Measurements from ENCODE around the gene TUBD1. TPM values are rescaled to one million over a fixed set of nuclear protein-coding genes. Genes with fewer than 3 reads are reported as not detected.
A peak's percentile ranks its signal among the peaks of the same experiment; 100 is the strongest.
"Not testable (repeated sequence)": the region's sequence is repeated elsewhere in the genome, so short reads cannot be mapped to it uniquely, and the experiment has no call there.

The TUBD1 gene
- total RNA-seq, 2 experiments from 2014 or later, result 15.2 to 15.4 TPM

DNA sequence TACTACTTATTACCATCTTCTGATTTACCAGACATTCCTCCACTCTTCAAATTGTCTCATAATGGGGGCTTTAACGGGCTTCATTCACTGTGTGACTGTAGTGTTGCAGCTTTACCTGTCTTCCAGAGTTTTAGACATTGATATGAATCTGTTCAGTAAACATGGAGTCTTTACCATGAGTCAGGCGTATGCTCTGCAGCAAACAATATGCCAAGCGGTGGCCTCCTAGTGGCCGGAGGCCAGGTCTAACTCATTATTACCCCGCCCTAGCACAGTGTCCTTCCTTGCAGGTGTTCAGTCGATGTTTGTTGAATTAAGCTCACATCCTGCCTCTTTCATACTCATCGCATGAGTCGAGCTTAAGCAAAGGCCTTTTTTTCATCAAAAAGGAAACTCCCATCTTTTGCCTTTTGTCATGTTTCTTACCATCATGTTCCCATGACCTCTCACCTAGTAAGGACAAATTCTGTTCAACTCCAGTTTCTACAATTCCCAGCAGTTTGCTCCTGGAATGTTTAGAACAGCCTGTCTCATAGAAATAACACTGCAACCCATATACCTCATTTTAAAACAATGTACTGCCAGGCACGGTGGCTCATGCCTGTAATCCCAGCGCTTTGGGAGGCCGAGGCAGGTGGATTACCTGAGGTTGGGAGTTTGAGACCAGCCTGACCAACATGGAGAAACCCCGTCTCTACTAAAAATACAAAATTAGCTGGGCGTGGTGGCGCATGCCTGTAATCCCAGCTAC lies 39.4 kb downstream of the TUBD1 start:
- intact Hi-C loops (cut with micrococcal nuclease), result loop anchor here (1.0 to 2.0 kb wide), 3 partner anchors 8 to 147 kb away; partner anchors contain the start of genes PTRH2 and VMP1

DNA sequence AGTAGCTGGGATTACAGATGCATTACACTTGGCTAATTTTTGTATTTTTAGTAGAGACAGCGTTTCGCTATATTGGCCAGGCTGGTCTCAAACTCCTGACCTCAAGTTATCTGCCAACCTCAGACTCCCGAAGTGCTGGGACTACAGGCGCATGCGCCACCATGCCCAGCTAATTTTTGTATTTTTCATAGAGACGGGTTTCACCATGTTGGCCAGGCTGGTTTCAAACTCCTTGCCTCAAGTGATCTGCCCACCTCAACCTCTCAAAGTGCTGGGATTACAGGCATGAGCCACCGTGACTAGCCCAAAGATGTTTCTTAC lies 39.9 kb downstream of the TUBD1 start:
- DNase-seq; H3K4me3 Mint-ChIP-seq; H3K9me3 Mint-ChIP-seq; H3K27me3 Mint-ChIP-seq (ENCODE audit: low read depth); H3K36me3 Mint-ChIP-seq (ENCODE audit: low read depth): not testable (repeated sequence)
- intact Hi-C loops (cut with micrococcal nuclease), result loop anchor here (1.0 to 2.0 kb wide), 3 partner anchors 8 to 146 kb away; partner anchors contain the start of genes PTRH2 and VMP1
- Mint-ChIP-seq H3K4me1 (ENCODE audit: low read depth) (peaks cover 59% of the 10 kb centered on the region), H3K27ac (peak overlapping the region; percentile 77)
- CTCF ChIA-PET, result interaction anchor here (1.6 to 1.8 kb wide), 2 partner anchors 15 to 105 kb away, joined by 6 to 10 read pairs; no protein-coding TSS in a partner anchor

More for the DNA sequence above, 39.4 kb downstream of the TUBD1 start:
- Mint-ChIP-seq H3K36me3 (ENCODE audit: low read depth) (no peaks in the 10 kb centered on the region), H3K4me1 (ENCODE audit: low read depth) (peaks cover 57% of the 10 kb centered on the region), H3K27ac (peak overlapping the region; percentile 77), H3K4me3 (peak overlapping the region; percentile 4), H3K27me3 (ENCODE audit: low read depth) (no peaks in the 10 kb centered on the region), H3K9me3 (no peaks in the 10 kb centered on the region)
- DNase-seq, result peak; percentile 86
- CTCF ChIA-PET, result interaction anchor here (0.7 to 1.8 kb wide), 3 partner anchors 16 to 105 kb away, joined by 4 to 10 read pairs (median 6); no protein-coding TSS in a partner anchor

DNA sequence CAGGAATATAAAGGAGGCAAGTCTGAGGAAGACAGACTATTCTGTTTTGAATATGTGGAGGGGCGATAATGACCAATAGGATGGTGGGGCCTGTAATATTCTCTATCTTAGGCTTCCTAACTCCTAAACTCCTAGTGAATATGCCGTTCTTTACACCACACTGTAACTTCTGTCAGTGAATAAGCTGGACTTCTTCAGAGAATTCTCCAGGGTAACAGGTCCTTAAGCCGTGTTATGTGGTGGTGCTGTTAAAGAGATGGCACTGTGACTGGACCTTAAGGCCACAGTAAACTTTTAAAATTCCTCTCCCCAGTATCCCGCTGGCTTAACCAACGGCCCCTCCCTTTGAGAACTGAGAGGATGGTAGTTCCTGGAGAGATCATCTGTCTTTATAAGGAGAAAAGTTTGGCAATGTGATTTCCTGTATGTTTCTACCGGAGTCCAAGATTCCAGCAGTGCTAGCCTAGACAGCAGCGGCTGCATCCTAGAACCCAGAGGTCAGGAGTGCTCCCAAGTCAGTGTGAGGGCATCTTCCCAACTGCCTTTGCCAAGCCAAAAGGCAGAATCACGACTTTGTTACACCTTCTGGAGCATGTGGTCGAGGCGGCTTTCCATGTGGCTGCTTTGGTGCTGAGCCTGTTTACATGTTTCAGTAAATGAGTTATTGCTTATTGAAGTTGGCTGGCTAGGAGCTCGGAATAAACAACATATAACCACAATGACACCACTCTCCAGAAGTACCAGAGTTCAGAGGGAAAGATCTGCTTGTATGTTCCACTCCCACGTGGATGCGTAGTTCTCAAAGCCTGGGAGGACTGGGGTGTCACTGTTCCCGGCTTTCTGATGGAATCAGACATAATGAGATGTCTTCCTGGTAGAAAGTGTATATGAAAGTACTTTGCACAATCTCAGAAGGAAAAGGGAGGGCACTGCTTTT lies 41.0 kb downstream of the TUBD1 start:
- intact Hi-C loops (cut with micrococcal nuclease), result loop anchor here (2.0 kb wide), 1 partner anchor 145 kb away; the partner anchor contains the start of genes PTRH2 and VMP1
- no peak overlapping the region for H3K4me3 Mint-ChIP-seq
- no peak for DNase-seq
- CTCF ChIA-PET, result interaction anchor here (0.6 to 0.7 kb wide), 3 partner anchors 63 to 387 kb away, joined by 3 read pairs; no protein-coding TSS in a partner anchor
- no peaks in the 10 kb centered on the region for H3K36me3 Mint-ChIP-seq (ENCODE audit: low read depth)
- no peaks in the 10 kb centered on the region for H3K27me3 Mint-ChIP-seq (ENCODE audit: low read depth)
- no peaks in the 10 kb centered on the region for H3K9me3 Mint-ChIP-seq
- peaks cover 63% of the 10 kb centered on the region for H3K4me1 Mint-ChIP-seq (ENCODE audit: low read depth)
- peak overlapping the region; percentile 51 for H3K27ac Mint-ChIP-seq

DNA sequence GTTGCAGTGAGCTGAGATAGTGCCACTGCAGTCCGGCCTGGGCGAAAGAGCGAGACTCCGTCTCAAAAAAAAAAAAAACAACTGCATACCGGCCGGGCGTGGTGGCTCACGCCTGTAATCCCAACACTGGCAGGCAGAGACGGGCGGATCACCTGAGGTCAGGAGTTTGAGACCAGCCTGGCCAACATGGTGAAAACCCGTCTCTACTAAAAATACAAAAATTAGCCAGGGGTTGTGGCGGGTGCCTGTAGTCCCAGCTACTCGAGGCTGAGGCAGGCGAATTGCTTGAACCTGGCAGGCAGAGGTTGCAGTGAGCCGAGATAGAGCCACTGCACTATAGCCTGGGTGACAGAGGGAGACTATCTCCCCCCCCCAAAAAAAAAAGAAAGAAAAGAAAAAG lies 42.4 kb downstream of the TUBD1 start:
- H3K4me1 Mint-ChIP-seq (ENCODE audit: low read depth), result peaks cover 72% of the 10 kb centered on the region
- H3K4me3 Mint-ChIP-seq; H3K27ac Mint-ChIP-seq; DNase-seq; intact Hi-C loops (cut with micrococcal nuclease); H3K9me3 Mint-ChIP-seq; H3K27me3 Mint-ChIP-seq (ENCODE audit: low read depth); H3K36me3 Mint-ChIP-seq (ENCODE audit: low read depth): not testable (repeated sequence)
- CTCF ChIA-PET, result interaction anchor here (2.2 to 5.1 kb wide), 2 partner anchors 9 to 97 kb away, joined by 11 to 49 read pairs; no protein-coding TSS in a partner anchor

DNA sequence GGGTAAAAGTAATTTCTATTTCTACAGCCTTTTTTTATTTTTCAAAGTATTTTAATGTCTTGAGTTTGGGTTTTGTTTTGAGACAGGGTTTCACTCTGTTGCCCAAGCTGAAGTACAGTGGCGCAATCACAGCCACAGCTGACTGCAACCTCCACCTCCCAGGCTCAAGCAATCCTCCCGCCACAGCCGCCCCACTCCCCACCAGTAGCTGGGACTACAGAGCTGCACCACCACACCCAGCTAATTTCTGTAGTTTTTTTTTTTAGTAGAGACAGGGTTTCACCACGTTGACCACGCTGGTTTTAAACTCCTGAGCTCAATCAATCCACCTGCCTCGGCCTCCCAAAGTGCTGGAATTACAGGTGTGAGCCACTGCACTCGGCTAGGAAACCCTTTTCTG lies 44.0 kb downstream of the TUBD1 start:
- Mint-ChIP-seq H3K27ac (peak overlapping the region; percentile 88), H3K9me3 (no peaks in the 10 kb centered on the region), H3K36me3 (ENCODE audit: low read depth) (peaks cover under 1% of the 10 kb centered on the region), H3K27me3 (ENCODE audit: low read depth) (no peaks in the 10 kb centered on the region), H3K4me3 (peak overlapping the region; percentile 13), H3K4me1 (ENCODE audit: low read depth) (peaks cover 82% of the 10 kb centered on the region)
- CTCF ChIA-PET, result interaction anchor here (0.6 to 5.1 kb wide), 5 partner anchors 9 to 101 kb away, joined by 3 to 49 read pairs (median 8); no protein-coding TSS in a partner anchor
- intact Hi-C loops (cut with micrococcal nuclease), result loop anchor here (5.0 kb wide), 1 partner anchor 231 kb away; the partner anchor contains the start of gene CLTC
- DNase-seq, result peak; percentile 80

DNA sequence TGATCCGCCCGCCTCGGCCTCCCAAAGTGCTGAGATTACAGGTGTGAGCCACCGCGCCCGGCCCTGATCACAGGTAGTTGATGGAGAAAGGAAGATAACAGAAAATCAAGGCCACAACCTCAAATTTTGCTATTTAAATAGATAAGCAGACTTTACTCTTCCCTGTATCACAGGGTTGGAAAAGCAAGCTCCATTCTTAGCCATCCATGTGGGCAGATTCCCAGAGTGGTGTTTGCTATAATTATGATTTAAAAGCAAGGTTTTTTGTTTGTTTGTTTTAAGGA lies 44.4 kb downstream of the TUBD1 start:
- intact Hi-C loops (cut with micrococcal nuclease), result loop anchor here (5.0 kb wide), 1 partner anchor 231 kb away; the partner anchor contains the start of gene CLTC
- Mint-ChIP-seq H3K27ac (peak overlapping the region; percentile 88), H3K4me1 (ENCODE audit: low read depth) (peaks cover 82% of the 10 kb centered on the region), H3K9me3 (no peaks in the 10 kb centered on the region), H3K27me3 (ENCODE audit: low read depth) (no peaks in the 10 kb centered on the region), H3K4me3 (no peak overlapping the region), H3K36me3 (ENCODE audit: low read depth) (peaks cover 5% of the 10 kb centered on the region)
- CTCF ChIA-PET, result interaction anchor here (0.6 to 5.1 kb wide), 6 partner anchors 9 to 117 kb away, joined by 3 to 49 read pairs (median 6); no protein-coding TSS in a partner anchor
- DNase-seq, result no peak

DNA sequence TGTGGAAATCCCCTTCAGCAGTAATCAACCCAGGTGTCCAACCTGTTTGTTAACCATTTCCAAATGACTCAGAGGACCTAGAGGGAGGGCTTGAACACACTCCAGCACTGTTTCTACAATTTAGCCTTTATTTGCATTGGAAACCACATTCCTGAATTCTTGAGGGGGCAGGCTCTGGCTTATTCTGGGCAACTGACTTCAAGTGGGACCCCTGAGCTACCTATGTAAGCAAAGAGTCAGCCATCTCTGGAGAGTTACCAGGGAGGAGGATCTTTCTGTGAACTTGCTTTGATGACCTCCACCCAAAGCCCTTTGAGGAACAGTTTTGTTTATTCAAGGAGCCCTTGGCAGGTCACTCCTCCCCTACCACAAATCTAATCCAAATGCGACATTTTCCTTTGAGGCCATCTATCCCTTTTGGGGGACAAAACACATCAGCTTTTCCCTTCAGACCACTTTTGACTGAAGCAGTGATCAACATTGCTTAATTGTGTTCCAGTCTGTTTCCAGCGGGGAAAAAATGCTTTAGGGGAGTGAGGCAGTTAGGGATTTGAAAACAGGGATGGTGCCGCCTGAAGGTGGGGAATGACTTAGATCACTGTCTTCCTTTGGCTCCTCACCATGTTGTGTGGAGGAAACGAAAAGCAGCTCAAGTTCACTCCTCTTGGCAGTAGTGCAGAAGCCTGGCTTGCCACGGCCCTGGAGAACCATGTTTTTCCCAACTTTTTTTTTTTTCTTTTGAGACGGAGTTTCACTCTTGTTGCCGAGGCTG lies 46.2 kb downstream of the TUBD1 start:
- Mint-ChIP-seq H3K36me3 (ENCODE audit: low read depth) (peaks cover 21% of the 10 kb centered on the region), H3K27me3 (ENCODE audit: low read depth) (no peaks in the 10 kb centered on the region), H3K9me3 (no peaks in the 10 kb centered on the region), H3K4me3 (peak overlapping the region; percentile 28), H3K27ac (peak overlapping the region; percentile 100), H3K4me1 (ENCODE audit: low read depth) (peaks cover 76% of the 10 kb centered on the region)
- CTCF ChIA-PET, result interaction anchor here (0.6 to 5.1 kb wide), 9 partner anchors 11 to 101 kb away, joined by 3 to 49 read pairs (median 4); no protein-coding TSS in a partner anchor
- intact Hi-C loops (cut with micrococcal nuclease), result loop anchor here (1.0 to 5.0 kb wide), 2 partner anchors 92 to 229 kb away; partner anchors contain the start of gene CLTC
- DNase-seq, result peak; percentile 53

DNA sequence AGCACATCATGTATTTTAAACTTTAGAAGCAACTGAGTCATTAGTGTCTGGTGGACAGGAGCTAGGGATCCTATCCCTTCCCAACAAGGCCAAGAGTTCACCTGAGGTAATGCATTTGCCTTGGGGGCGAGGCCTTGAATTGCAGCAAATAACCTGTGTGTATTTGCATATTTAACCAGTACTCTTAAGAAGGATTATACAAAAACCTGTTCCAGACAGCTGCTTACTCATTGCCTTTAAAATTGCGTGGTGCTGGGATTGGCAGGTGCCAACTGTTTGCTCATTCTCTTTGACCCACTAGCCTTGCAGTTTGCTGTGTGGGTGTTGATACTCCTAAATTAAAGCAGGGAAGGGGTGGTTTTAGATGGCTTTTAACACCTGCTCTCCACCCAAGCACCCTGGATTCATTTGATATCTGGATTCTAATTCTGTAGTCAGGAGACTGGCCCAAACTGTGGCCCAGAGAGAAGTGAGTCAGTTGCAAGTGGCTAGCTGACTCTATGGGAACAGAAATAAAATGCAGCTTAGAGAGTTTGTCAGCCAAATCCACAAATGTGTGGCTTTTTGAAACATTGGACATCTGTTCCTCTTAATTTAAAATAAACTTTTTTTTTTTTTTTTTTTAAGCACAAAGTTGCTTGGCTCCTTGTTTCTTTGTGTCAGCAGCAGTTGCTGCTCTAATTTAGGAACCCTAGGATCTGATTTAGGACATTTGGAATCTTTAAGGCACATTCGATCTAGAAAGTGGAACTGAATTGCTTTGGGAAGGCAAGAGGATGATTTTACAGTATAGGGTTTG lies 46.9 kb downstream of the TUBD1 start:
- peak; percentile 79 for DNase-seq
- Mint-ChIP-seq H3K9me3 (no peaks in the 10 kb centered on the region), H3K27me3 (ENCODE audit: low read depth) (peaks cover 3% of the 10 kb centered on the region), H3K36me3 (ENCODE audit: low read depth) (peaks cover 29% of the 10 kb centered on the region), H3K4me3 (peak overlapping the region; percentile 59), H3K4me1 (ENCODE audit: low read depth) (peaks cover 82% of the 10 kb centered on the region), H3K27ac (peak overlapping the region; percentile 100)
- CTCF ChIA-PET, result interaction anchor here (0.6 to 5.1 kb wide), 8 partner anchors 8 to 100 kb away, joined by 3 to 49 read pairs (median 4); no protein-coding TSS in a partner anchor
- intact Hi-C loops (cut with micrococcal nuclease), result loop anchor here (1.0 to 5.0 kb wide), 7 partner anchors 8 to 228 kb away; partner anchors contain the start of genes CLTC, RPS6KB1 and TUBD1

DNA sequence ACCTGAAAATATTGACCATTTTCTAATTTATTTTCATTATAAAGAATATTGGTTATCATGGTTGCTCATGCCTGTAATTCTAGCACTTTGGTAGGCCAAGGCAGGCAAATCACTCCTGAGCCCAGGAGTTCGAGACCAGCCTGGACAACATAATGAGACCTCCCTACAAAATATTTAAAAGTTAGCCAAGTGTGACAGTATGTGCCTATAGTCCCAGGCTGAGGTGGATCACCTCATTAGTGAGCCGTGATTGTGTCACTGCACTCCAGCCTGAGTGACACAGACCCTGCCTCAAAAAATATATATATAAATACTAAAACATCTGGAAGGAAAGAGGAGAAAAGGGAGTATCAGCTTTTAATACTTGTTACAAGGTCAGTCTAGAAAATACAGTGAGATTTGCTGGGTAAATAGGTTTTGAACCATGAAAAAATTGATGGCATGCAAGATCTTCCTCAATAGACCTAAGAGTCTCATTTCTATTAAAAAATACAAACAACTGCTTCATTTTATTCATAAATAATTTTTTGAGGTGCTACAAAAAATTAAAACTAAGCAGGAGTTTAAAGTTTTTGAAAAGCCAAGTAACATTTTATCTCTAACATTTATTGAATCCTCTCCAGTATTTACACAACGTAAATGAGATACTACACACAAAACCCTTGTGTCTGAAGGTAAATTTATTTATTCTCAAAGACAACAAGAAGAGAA lies 47.7 kb downstream of the TUBD1 start:
- Mint-ChIP-seq H3K4me1 (ENCODE audit: low read depth) (peaks cover 89% of the 10 kb centered on the region), H3K36me3 (ENCODE audit: low read depth) (peaks cover 37% of the 10 kb centered on the region), H3K27me3 (ENCODE audit: low read depth) (peaks cover 6% of the 10 kb centered on the region), H3K27ac (peak overlapping the region; percentile 100), H3K4me3 (peak overlapping the region; percentile 59), H3K9me3 (no peaks in the 10 kb centered on the region)
- DNase-seq, result no peak
- intact Hi-C loops (cut with micrococcal nuclease), result loop anchor here (1.0 to 5.0 kb wide), 6 partner anchors 8 to 228 kb away; partner anchors contain the start of genes CLTC, RPS6KB1 and TUBD1
- CTCF ChIA-PET, result interaction anchor here (0.8 to 5.1 kb wide), 4 partner anchors 8 to 99 kb away, joined by 3 to 49 read pairs (median 5); no protein-coding TSS in a partner anchor
